Peyer's patch (tissue), 4 donors: ENCODE results near the gene SMIM45.

ENCODE experiments used
- CTCF ChIP-seq, 6 experiments: fragments of 450-650 bp in 4 of 6; fragments of 200-600 bp in 2 of 6; sonication (generic) in 1 of 6; IDR thresholded peaks; one replicate each; pipeline ENCODE4 v1.5.1; 2017 to 2019; ENCODE audit warnings: antibody characterized with exemption in 6 of 6, mild to moderate bottlenecking in 3 of 6, moderate library complexity in 1 of 6
- POLR2A ChIP-seq, 2 donors: fragments of 450-650 bp; IDR thresholded peaks; one replicate each; pipeline ENCODE4 v1.5.1; 2017; ENCODE audit warnings: antibody characterized with exemption in 2 of 2, mild to moderate bottlenecking in 2 of 2, moderate library complexity in 2 of 2

DNA sequence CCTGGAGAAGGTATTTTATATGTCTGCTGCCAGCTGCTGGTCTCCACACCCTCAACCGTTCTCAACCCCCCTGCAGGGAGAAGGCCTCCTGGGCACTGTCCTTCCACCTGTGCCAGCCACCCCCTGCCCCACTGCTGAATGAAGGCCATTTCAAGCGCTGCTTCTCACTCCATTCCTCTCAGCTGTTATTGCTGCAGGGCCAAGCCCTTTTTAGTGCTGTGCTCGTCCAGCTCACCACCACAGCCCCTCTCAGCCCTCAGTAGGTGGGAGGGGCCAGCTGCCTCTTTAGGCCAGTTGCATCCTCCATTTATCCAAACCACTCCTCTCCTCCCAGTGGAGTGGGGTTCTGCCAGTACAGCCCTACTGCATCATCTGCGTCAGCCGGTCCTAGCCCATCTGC is 44.9 kb downstream of the SMIM45 start:
- no peak for TF ChIP-seq CTCF (IDR thresholded peaks at IDR 0.05)
- no peak for TF ChIP-seq POLR2A (IDR thresholded peaks at IDR 0.05)
